ENCODE results near the gene ARHGAP26. TPM values are rescaled to one million over a fixed set of nuclear protein-coding genes. Genes with fewer than 3 reads are reported as not detected.

Gene ARHGAP26
- polyA plus RNA-seq, 6 donors from 2014 or later, result 2.4 to 8.7 (median 4.1) TPM

DNA sequence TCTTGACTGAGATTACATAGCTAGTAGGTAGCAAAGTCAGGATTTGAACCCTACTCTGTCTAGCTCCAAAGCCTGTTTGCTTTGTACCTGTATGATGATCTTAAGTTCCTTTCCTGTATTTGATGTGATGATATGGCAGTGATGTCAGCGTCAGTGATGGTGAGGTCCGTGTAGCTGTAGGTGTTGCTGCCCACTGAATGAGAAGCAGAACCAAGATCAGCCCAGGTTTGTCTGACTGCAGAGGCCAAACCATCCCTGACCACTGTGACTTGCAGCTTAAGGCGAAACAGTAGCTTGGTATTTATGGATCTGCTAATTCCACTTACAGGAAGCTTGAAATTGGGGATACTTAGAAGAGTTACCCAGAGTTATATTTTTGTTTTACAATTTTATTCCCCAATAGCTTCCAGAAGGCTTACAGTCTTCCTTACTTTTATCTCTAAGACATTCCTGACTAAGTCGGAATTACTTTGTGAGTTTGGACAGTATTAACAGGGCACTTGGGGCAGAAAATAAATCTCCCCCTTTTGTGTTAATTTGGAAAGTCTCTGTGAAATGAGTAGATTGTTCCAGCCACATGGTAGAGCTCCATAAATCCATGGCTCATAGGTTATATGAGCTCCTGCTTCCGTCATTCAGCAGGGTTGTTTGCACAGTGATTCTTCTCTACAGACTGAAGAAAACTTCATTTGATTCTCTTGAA lies 359.9 kb downstream of the ARHGAP26 start:
- Mint-ChIP-seq H3K27ac (peak overlapping the region in 1 of 6 donors; percentile 36), H3K27me3 (no peaks in the 10 kb centered on the region), H3K9me3 (no peaks in the 10 kb centered on the region), H3K4me3 (no peak overlapping the region), H3K36me3 (peaks cover 8 to 23% of the 10 kb centered on the region in 2 donors), H3K4me1 (peaks cover 5 to 9% (median 7%) of the 10 kb centered on the region in 3 donors)
- DNase-seq (no peak), ATAC-seq (ENCODE audit: low read depth in 2 of 2) (no peak)

DNA sequence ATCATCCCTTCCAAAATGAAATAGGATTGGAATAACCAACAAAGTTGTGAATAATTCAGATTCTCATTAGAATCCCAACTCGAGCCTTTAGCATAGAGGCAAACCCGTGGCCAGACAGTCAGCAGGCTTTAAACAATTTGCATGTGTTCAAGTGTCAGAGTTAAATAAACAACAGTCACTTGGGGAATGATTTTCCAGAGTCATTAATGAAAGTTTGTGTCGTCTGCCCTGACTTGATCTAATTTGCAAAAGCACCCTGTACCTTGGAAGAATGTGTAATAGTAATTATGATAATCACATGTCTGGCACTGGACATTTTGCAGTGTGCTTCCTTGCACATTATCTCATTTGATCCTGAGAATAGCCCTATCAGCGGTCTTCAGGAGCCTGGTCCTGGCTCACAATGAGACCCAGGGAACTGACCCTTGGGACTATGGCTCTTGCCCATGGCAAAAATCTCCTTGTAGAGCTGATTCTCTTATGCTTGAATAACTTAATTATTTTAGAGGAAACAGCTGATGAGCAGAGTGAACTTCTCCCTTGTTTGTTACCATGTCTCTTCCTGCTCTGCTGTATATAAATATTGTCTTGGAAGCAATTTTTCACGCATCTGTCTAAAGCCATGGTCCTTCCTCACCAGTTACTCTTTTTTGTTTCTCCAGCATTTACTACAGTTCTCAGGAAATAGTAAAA lies 360.6 kb downstream of the ARHGAP26 start:
- Mint-ChIP-seq H3K27me3 (no peaks in the 10 kb centered on the region), H3K4me1 (peaks cover 5 to 9% (median 7%) of the 10 kb centered on the region in 3 donors), H3K9me3 (no peaks in the 10 kb centered on the region), H3K27ac (no peak overlapping the region), H3K36me3 (peaks cover 8 to 23% of the 10 kb centered on the region in 2 donors), H3K4me3 (no peak overlapping the region)
- DNase-seq, result no peak
- ATAC-seq (ENCODE audit: low read depth in 2 of 2), result no peak

DNA sequence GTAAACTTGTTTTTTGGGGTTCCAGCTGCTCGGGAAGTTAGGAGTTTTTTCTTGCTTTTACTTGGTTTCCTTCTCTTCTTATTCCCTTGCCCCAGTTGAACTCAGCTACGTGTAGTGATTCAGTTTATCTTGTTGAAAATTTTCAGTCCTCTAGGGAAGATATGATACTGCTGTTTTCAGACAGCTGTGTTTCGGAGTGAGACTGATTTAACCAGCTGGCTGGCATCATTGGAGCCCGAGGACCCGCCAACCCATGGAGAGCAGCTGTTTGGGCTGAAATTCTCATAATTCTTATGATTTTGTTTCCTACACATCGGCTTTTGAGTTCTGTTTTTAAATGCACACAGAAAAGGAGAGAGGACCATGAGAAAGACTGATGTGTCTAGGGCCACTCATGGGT lies 361.8 kb downstream of the ARHGAP26 start:
- no peaks in the 10 kb centered on the region for H3K9me3 Mint-ChIP-seq
- no peak for ATAC-seq (ENCODE audit: low read depth in 2 of 2)
- DNase-seq, result no peak
- H3K4me1 Mint-ChIP-seq, result peaks cover 5 to 9% (median 7%) of the 10 kb centered on the region in 3 donors
- peaks cover 8 to 23% of the 10 kb centered on the region in 2 donors for H3K36me3 Mint-ChIP-seq
- H3K27me3 Mint-ChIP-seq, result no peaks in the 10 kb centered on the region
- peak overlapping the region in 3 of 6 donors; percentile 28 to 60 (median 54) for H3K27ac Mint-ChIP-seq
- H3K4me3 Mint-ChIP-seq, result no peak overlapping the region

DNA sequence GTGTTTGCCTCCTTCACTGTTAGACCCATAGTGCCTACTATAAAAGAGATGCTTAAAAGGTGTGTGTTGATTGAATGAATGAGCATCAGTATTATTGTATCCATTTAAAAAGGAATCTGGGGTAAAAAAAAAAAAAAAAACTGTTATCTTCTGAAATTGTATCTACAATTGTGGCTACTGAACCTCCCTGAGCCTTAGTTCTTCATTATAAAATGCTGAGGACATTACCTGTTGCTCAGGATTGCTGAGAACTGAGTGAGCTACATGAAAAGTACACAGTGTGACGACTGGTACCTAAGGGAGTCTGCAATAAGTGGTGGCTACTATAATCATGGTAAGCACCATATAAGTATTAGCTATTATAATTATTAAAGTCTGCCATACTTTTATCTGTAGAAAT lies 362.6 kb downstream of the ARHGAP26 start:
- Mint-ChIP-seq H3K27me3 (no peaks in the 10 kb centered on the region), H3K4me3 (no peak overlapping the region), H3K36me3 (peaks cover 8 to 23% of the 10 kb centered on the region in 2 donors), H3K9me3 (no peaks in the 10 kb centered on the region), H3K27ac (no peak overlapping the region), H3K4me1 (peaks cover 5 to 9% (median 7%) of the 10 kb centered on the region in 3 donors)
- no peak for ATAC-seq (ENCODE audit: low read depth in 2 of 2)
- no peak for DNase-seq

DNA sequence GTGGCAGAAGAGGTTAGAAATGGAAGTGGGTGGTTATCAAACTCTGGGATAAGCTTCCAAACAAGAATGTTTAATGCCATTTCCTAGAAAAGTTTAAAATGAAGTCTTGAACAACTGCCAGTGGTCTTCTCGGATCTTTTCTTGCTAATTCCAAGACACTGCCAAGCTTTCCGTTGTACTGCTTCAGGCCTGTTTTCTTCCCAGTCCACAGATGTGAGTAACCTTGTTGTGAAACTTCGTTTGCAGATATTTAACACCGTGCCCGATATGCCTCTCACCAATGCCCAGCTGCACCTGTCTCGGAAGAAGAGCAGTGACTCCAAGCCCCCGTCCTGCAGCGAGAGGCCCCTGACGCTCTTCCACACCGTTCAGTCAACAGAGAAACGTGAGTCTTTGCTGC lies 363.5 kb downstream of the ARHGAP26 start:
- no peaks in the 10 kb centered on the region for H3K9me3 Mint-ChIP-seq
- peaks cover 5 to 9% (median 7%) of the 10 kb centered on the region in 3 donors for H3K4me1 Mint-ChIP-seq
- no peak for DNase-seq

DNA sequence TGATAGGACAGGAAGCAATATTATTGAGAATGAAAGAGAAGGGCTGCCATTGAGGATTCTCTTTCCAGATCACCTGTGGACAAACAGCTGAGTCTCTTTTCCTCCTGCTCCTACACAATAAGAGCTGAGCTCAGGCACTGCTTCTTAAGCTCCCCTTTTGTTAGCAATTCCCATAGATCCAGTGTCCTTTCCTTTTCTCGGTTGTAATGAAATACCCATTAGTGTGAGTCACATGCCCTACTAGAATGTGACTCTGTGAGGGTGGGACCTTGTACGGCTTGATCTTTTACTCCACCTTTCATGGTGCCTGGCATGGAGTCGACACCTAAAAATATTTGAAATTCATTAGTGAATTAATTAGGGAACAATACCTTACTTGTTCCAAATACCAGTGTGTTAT lies 364.1 kb downstream of the ARHGAP26 start:
- Mint-ChIP-seq H3K4me3 (no peak overlapping the region), H3K36me3 (peaks cover 8 to 19% of the 10 kb centered on the region in 2 donors), H3K27ac (no peak overlapping the region), H3K4me1 (peaks cover 5 to 9% (median 7%) of the 10 kb centered on the region in 3 donors), H3K9me3 (no peaks in the 10 kb centered on the region), H3K27me3 (no peaks in the 10 kb centered on the region)
- ATAC-seq (ENCODE audit: low read depth in 2 of 2), result no peak
- DNase-seq, result no peak

More for the DNA sequence above, 363.5 kb downstream of the ARHGAP26 start:
- Mint-ChIP-seq H3K36me3 (peaks cover 8 to 19% of the 10 kb centered on the region in 2 donors), H3K27me3 (no peaks in the 10 kb centered on the region), H3K27ac (no peak overlapping the region), H3K4me3 (no peak overlapping the region)
- no peak for ATAC-seq (ENCODE audit: low read depth in 2 of 2)

DNA sequence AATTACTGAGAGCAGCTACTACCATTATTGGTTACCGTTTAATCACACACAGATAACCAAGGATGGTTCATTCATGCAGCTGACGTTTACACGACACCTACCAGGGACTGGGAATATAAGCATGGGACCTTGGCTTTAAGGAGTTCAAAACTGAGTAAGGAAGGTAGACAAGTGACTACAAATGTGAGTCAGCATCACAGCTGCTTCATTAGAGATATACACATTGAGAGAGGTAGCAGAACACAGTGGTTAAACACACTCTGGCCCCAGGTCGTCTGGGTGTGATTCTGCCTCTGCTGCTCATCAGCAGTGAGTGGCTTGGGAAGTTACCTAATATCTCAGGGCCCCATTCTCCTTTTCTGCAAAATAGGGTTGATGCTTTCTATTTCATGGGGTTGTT lies 364.7 kb downstream of the ARHGAP26 start:
- peaks cover 8 to 19% of the 10 kb centered on the region in 2 donors for H3K36me3 Mint-ChIP-seq
- DNase-seq, result no peak
- H3K4me3 Mint-ChIP-seq, result no peak overlapping the region
- H3K9me3 Mint-ChIP-seq, result no peaks in the 10 kb centered on the region
- H3K27me3 Mint-ChIP-seq, result no peaks in the 10 kb centered on the region
- H3K4me1 Mint-ChIP-seq, result peaks cover 5 to 9% (median 7%) of the 10 kb centered on the region in 3 donors
- no peak overlapping the region for H3K27ac Mint-ChIP-seq
- no peak for ATAC-seq (ENCODE audit: low read depth in 2 of 2)

DNA sequence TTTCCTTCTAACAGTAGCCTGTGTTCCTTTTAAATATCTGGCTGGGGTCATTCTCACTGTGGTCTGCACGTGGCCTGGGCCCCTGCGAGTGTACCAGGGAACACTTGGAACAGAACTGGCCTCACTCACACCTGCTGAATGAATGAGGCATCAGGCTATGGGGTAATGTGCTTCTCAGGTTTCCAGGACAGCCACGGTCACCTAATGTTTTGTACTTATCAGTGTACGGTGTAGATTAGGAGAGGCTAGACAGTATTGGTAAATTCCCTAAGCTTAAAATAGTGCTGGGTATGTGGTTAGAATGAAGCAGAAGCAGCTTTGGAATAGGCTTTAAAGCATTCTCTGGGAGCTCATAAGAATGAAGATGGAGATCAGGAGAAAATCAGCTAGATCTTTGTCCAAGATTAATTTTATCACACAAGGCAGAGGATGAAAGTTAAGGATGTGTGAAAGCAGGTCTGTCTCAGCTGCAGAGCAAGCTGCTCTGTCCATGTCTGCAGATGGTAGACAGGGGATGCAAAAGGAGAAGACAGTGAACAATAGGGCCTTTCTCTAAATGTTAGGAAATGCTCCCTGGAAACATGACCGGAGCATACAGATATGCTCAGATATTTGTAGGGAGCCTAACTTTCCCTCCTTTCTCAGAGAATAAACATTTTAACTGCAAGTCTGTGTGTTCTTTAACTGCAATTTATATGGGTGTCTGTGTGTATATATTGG lies 365.8 kb downstream of the ARHGAP26 start:
- peaks cover 8 to 19% of the 10 kb centered on the region in 2 donors for H3K36me3 Mint-ChIP-seq
- no peak for ATAC-seq (ENCODE audit: low read depth in 2 of 2)
- no peak overlapping the region for H3K27ac Mint-ChIP-seq
- DNase-seq, result no peak
- no peak overlapping the region for H3K4me3 Mint-ChIP-seq
- no peaks in the 10 kb centered on the region for H3K9me3 Mint-ChIP-seq
- peaks cover 3 to 6% (median 3%) of the 10 kb centered on the region in 3 donors for H3K4me1 Mint-ChIP-seq
- no peaks in the 10 kb centered on the region for H3K27me3 Mint-ChIP-seq

DNA sequence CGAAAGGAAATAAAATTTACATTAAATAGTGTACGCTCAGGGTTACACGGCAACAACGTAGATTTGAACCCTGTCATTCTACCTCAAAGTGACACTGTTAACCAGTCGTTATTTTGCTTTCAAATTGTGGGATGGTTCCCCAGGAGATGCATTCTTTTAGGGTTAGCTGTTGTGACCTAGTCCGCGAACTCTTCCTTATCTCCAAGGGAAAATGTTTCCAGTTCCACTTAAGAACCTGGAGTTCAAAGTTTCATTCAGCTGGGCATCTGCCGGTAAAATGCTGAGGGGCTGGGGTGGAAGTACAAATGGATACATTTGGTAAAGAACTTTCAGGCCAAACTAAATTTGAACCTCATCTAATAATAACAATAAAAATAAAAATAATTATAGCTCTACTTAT lies 368.7 kb downstream of the ARHGAP26 start:
- DNase-seq (no peak), ATAC-seq (ENCODE audit: low read depth in 2 of 2) (no peak)
- H3K27me3 Mint-ChIP-seq, result no peaks in the 10 kb centered on the region
- H3K9me3 Mint-ChIP-seq, result no peaks in the 10 kb centered on the region
- H3K27ac Mint-ChIP-seq, result no peak overlapping the region
- H3K36me3 Mint-ChIP-seq, result peaks cover 8 to 16% of the 10 kb centered on the region in 2 donors
- H3K4me1 Mint-ChIP-seq, result no peaks in the 10 kb centered on the region
- H3K4me3 Mint-ChIP-seq, result no peak overlapping the region

DNA sequence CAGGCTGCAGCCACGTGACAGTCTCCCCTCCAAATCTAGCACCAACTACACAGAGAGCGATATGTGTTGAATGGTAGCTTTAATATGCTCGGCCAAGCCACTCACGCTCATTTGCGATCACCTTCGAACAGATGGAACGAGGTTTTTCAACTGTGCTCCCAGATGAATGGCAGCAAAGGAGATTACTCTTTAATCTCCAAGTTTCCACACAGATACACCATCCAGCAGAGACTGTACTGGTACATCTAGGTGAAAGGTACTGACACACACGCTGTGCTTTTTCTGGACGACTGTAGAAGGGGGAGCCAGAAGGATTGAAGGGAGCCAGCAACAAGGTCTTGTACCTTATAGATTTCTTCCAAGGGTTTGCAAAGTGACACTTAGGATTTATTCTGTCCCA lies 369.4 kb downstream of the ARHGAP26 start:
- no peaks in the 10 kb centered on the region for H3K9me3 Mint-ChIP-seq
- DNase-seq (no peak), ATAC-seq (ENCODE audit: low read depth in 2 of 2) (no peak)
- no peaks in the 10 kb centered on the region for H3K4me1 Mint-ChIP-seq
- peaks cover 1 to 9% of the 10 kb centered on the region in 2 donors for H3K36me3 Mint-ChIP-seq
- no peak overlapping the region for H3K4me3 Mint-ChIP-seq
- no peaks in the 10 kb centered on the region for H3K27me3 Mint-ChIP-seq
- H3K27ac Mint-ChIP-seq, result no peak overlapping the region

DNA sequence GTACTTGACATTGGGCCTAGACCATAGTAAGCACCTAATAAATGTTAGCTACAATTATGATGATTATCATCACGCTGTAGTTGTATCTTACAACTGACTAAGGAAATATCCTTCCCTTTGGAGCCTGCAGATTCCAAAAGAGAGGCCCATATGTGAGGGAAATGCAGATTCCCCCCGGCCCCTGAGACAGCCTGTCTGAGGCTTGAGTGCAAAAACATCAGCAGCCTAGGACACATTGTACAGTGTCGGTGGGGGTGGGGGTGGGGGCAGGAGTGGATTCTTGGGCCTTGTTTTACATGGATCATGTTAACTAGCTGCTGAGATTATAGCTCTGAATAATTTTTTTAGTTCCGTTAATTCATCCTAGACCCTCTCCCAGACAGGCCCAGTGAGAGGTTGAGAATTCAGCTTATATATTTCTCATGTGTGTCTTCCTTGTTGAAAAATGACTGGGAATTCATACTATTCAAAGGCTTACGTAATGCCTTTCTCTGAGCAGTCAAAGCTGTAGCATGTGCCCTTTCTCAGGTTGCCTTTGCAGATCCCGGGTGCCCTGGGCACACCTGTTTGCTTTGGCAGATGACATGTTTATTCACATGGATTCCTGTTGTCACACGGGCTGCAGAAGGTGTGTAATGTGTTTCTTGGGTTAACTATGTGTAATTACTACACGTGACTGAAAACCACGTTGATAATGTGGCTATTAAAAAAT lies 370.5 kb downstream of the ARHGAP26 start:
- ATAC-seq (ENCODE audit: low read depth in 2 of 2), result no peak
- no peak overlapping the region for H3K4me3 Mint-ChIP-seq
- no peak for DNase-seq
- H3K27me3 Mint-ChIP-seq, result no peaks in the 10 kb centered on the region
- no peak overlapping the region for H3K27ac Mint-ChIP-seq
- peaks cover 0 to 5% (median 0%) of the 10 kb centered on the region in 3 donors for H3K4me1 Mint-ChIP-seq
- H3K36me3 Mint-ChIP-seq, result peaks cover 0 to 4% of the 10 kb centered on the region in 2 donors
- H3K9me3 Mint-ChIP-seq, result no peaks in the 10 kb centered on the region

DNA sequence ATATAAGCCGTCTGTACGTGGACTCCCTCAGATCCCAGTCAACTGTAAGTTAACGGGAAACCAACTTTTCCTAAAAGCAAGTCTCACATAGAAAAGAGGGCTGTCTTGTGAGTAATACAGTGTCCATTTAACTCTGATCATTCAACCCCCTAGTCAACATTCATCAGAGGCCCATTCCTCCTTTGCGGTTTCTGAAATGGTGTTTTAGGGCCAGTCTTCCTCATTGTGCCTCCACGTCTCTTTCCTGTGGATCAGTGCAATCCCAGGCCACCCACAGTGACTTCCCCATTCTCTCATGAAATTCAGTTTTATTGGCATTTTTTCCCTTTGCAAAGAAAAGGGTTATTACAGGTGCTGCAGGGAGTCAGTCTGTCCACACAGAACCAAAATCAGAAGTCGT lies 371.5 kb downstream of the ARHGAP26 start:
- H3K27ac Mint-ChIP-seq, result peak overlapping the region in 1 of 6 donors; percentile 19
- H3K36me3 Mint-ChIP-seq, result peaks cover 0 to 4% of the 10 kb centered on the region in 2 donors
- no peaks in the 10 kb centered on the region for H3K9me3 Mint-ChIP-seq
- ATAC-seq (ENCODE audit: low read depth in 2 of 2) (no peak), DNase-seq (no peak)
- peak overlapping the region in 1 of 8 donors; percentile 47 for H3K4me3 Mint-ChIP-seq
- peaks cover 0 to 5% (median 0%) of the 10 kb centered on the region in 3 donors for H3K4me1 Mint-ChIP-seq
- no peaks in the 10 kb centered on the region for H3K27me3 Mint-ChIP-seq

Data from naive B cell (primary cell).